Hepatic stellate cell (primary cell): ENCODE measurements around the gene SPACDR.
A peak's percentile ranks its signal among the peaks of the same experiment; 100 is the strongest.

Experiments
- DNase-seq: peaks from one replicate; pipeline ENCODE4 v3.0.0; 2011; ENCODE audit warnings: low spot score

Gene SPACDR

GRCh38 chr7:100434297-100435144, 29.5 kb downstream of the SPACDR start:
- no peak for DNase-seq

DNA sequence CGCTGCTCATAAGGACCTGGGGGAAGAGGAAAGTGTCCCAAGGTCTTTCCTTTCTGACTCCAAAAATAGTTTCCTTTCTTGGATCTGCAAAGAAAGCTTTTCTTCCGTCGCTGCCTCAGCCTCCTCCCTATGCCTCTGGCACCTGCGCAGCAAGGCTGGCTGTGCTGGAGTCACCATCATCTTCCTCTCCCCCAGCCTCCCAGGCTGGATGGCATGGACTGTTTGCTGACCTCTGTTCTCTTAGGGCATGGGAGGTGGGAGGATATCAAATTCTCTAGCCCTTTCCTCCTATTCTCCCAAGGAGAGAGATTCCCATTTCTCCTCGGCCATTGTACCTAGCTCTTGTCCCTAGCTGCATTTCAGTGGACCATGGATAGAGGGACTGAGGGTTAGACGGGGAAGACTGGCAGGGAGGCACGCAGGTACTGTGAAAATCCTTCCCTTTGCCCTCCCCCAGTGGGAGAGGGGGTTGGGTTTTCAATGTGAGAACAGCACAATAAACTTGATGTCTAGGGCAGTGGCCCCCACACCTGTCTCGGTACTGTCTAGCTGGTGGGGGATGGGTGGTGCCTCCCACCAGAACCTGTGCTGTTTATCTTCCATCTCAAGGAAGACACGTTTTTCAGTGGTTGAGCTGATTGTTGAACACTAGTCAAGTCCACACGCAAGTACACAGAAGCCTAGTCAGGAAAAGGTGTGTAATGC, 30.3 kb downstream of the SPACDR start:
- DNase-seq, result no peak

DNA sequence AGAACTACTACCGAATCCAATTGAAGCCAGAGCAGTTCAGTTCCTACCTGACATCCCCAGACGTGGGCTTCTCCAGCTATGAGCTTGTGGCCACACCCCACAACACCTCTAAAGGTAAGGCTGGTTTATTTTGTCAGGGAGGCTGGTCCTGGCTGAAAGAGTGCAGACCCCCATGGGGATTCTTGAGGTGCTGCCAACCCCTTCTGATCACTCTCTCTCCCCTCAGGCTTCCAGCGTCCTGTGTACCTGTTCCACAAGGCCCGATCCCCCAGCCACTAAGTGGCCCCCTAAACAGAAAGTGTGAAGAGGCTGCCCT, 30.8 kb downstream of the SPACDR start:
- no peak for DNase-seq

DNA sequence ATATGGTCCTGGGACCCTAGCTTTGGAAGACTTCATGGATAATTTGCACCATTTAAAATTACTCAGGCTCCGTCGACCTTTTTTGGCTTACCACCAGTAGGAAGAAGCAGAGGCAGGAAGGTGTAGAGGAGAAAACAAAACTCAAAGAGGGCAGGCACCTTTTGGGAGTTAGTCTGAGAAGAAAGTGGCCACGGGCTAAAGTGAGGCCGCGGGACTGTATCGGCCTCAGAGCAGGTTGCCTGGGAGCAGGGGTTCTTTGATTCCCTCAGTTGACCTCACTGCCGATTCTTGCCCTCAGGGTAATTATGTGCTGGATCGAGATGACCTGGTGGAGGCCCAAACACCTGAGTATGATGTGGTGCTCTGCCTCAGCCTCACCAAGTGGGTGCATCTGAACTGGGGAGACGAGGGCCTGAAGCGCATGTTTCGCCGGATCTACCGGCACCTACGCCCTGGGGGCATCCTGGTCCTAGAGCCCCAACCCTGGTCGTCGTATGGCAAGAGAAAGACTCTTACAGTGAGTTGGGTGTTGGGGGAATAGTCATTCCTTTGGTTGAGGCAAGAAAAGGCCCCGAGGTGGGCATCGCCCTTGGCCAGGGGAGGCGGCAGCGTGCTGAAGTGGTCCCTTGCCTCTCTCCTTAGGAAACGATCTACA, 31.3 kb downstream of the SPACDR start:
- no peak for DNase-seq

- no peak for DNase-seq
Observed at GRCh38 chr7:100432053-100432452, 32.0 kb downstream of the SPACDR start.

DNA sequence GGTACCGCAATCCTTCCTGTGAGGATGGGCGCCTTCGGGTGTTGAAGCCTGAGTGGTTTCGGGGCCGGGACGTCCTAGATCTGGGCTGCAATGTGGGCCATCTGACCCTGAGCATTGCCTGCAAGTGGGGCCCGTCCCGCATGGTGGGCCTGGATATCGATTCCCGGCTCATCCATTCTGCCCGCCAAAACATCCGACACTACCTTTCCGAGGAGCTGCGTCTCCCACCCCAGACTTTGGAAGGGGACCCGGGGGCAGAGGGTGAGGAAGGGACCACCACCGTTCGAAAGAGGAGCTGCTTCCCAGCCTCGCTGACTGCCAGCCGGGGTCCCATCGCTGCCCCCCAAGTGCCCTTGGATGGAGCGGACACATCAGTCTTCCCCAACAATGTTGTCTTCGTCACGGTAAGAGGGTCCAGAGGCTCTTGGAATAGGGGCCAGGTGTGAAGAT, 32.7 kb downstream of the SPACDR start:
- no peak for DNase-seq

DNA sequence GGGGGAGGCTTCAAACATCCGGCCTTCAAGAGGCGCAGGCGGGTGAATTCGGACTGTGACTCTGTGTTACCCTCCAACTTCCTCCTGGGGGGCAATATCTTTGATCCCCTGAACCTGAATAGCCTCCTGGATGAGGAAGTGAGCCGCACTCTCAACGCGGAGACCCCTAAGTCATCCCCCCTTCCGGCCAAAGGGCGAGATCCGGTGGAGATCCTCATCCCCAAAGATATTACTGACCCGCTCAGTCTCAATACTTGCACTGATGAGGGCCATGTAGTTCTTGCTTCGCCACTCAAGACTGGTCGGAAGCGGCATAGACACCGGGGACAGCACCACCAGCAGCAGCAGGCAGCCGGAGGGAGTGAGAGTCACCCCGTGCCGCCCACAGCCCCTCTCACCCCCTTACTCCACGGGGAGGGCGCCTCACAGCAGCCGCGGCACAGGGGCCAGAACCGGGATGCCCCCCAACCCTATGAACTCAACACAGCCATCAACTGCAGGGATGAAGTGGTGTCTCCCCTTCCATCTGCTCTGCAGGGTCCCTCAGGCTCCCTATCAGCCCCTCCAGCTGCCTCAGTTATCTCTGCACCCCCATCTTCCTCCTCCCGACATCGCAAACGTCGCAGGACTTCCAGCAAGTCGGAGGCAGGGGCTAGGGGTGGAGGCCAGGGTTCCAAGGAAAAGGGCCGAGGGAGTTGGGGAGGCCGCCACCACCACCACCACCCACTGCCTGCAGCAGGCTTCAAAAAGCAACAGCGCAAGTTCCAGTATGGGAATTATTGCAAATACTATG, 33.4 kb downstream of the SPACDR start:
- no peak for DNase-seq

- DNase-seq, result peak; percentile 100
Observed at GRCh38 chr7:100429637-100430492, 34.2 kb downstream of the SPACDR start, which contains the start of gene MEPCE. MEPCE (plus strand) TSS chr7:100429831; CDS start chr7:100430019, 188 bp downstream.

- peak; percentile 97 for DNase-seq
Observed at GRCh38 chr7:100428967-100429636, 35.0 kb downstream of the SPACDR start.

- peak; percentile 91 for DNase-seq
Observed at GRCh38 chr7:100428199-100428966, 35.7 kb downstream of the SPACDR start, which contains the start of gene ZCWPW1. ZCWPW1 (minus strand) TSS chr7:100428703; CDS start chr7:100420649, 8,054 bp downstream.

GRCh38 chr7:100427762-100428198, 36.3 kb downstream of the SPACDR start:
- DNase-seq, result no peak

DNA sequence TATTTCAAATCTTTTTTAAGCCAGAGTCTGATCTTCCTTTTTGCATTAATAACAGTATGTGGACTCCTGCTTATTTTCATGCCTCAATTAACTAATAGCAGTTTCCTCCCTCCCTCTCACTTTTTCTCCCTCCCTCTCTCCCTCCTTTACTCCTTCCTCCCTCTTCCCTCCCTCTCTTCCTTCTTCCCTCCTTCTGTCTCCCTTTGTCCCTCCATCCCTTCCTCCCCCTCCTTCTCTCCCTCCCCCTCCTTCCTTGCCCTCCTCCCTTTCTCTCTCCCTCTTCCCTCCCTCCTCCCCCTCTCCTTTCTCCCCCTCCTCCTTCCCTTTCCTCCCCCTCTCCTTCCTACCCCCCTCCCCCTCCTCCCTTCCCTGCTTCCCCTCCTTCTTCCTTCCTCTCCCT, 37.5 kb downstream of the SPACDR start:
- no peak for DNase-seq

GRCh38 chr7:100425347-100425746, 38.7 kb downstream of the SPACDR start:
- no peak for DNase-seq

GRCh38 chr7:100423315-100423714, 40.7 kb downstream of the SPACDR start:
- DNase-seq, result no peak

DNA sequence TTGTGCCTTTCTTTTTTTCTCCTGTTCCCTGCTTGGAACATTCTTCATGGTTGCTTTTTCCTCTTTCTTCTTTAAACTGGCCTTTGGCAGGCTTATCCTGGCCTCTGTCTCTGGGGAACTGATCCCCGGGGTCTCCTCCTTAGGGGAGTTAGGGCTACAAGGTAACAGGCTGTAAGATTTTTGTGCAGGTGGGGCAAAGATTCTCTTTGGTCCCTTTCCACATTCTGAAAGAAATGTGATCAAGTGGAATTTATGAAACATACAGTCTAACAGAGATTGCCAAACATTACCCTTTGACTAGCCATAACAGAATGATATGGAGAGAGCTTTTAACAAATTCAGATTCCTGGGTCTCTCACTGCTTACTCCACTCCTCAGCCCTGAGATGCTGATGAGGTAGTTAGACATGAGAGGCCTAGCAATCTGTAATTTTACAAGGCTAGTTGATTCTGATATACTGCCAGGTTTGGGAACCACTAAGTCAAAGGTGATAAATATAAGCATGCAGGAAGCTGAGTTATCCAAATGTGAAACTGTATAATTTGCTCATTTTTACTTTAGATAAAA, 44.3 kb downstream of the SPACDR start:
- DNase-seq, result no peak

DNA sequence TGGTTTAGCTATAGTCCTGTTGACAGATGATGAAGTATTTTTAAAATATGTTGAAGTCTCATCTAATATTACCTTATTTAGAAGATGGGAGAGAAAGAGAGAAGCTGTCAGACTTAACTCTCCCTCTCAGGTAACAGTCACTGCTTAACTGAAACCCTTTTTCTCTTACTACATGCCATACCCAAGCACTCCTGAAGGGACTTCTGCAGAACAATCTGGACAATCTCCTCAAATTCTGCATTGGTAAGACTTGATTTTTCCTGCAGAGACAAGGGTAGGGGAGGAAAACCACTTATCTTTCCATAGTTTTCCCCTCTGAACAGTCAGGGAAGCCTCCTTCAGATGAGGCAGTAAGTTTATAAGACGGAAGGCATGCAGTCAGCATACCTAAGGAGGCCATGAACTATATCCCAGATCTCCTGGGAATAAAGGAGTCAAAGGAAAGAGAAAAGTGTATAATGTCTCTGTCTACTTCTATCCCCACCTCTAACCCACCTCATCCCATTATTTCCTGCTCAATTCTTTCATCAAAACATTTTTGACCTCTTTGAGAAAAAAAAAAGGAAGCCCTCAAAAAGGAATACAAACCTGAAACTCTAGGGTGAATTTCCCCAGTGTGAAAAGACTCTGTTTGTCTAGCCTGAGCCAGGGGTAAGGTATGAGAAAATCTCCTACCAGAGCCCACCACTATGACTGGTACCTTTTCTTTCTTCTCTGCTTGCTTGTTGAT, 45.0 kb downstream of the SPACDR start:
- DNase-seq, result no peak

GRCh38 chr7:100415448-100415847, 48.6 kb downstream of the SPACDR start:
- DNase-seq, result no peak

- no peak for DNase-seq
Observed at GRCh38 chr7:100413889-100414288, 50.2 kb downstream of the SPACDR start.
